ENCODE measurements around the gene GTPBP2.

GRCh38 chr6:43669922-43670622, 41.0 kb upstream of the GTPBP2 start:
- no peak for TF ChIP-seq YY1 (IDR thresholded peaks at IDR 0.05; ENCODE audit: insufficient read depth, insufficient read length)
- TF ChIP-seq ZNF274 (IDR thresholded peaks at IDR 0.05; ENCODE audit: low read depth, low read length): no peak
- TF ChIP-seq SUZ12 (IDR thresholded peaks at IDR 0.05; ENCODE audit: extremely low read depth, insufficient read depth, insufficient read length): no peak
